SK-N-SH (cell line): ENCODE measurements around the gene TTC7B. TPM values are rescaled to one million over a fixed set of nuclear protein-coding genes. Genes with fewer than 3 reads are reported as not detected.

Experiments
- CTCF ChIA-PET: fragments of 300-600, 350-600 bp; formaldehyde crosslinking; extraction: SDS; loops from one replicate; lab custom pipeline; 2021; lab: Yijun Ruan, JAX
- POLR2A ChIA-PET: fragments of 350-600 bp; sonication (Branson Sonifier 250); formaldehyde crosslinking; extraction: SDS; loops from one replicate; lab custom pipeline; 2020; ENCODE audit warnings: antibody characterized with exemption, inconsistent platforms; lab: Yijun Ruan, JAX
- DNase-seq: peaks from one replicate; pipeline ENCODE4 v3.0.0; 2012
- H2AFZ ChIP-seq: fragments of 200-600 bp; sonication (generic); 2 replicates; pipeline ENCODE4 v1.8.1; 2016; ENCODE audit warnings: antibody characterized with exemption, mild to moderate bottlenecking, low read depth
- H3F3A ChIP-seq: fragments of 200-600 bp; sonication (generic); replicated peaks from 2 replicates; pipeline ENCODE3; 2016; ENCODE audit warnings: antibody characterized with exemption, mild to moderate bottlenecking; ENCODE audit not compliant: insufficient read depth
- H3K27ac ChIP-seq, 2 experiments: fragments of 200-500 bp in 1 of 2; fragments of 200-600 bp in 1 of 2; sonication (Bioruptor generic) in 1 of 2; sonication (generic), shearing (Covaris generic) in 1 of 2; 2 replicates each; pipeline versions ENCODE4 v1.5.1 to v1.6.1; 2014 to 2016; ENCODE audit warnings: low read depth in 2 of 2, inconsistent platforms in 1 of 2, low read length in 1 of 2, mild to moderate bottlenecking in 1 of 2, mixed read lengths in 1 of 2
- H3K27me3 ChIP-seq: fragments of 200-600 bp; sonication (generic), shearing (Covaris generic); 2 replicates; pipeline ENCODE4 v1.6.1; 2016; ENCODE audit warnings: mixed run types; ENCODE audit not compliant: insufficient read depth
- H3K36me3 ChIP-seq, 2 experiments: fragments of 200-500 bp in 1 of 2; fragments of 200-600 bp in 1 of 2; sonication (Bioruptor generic) in 1 of 2; sonication (generic) in 1 of 2; replicated peaks in 1 of 2; 2 replicates each; pipeline versions ENCODE3 to v1.5.1; 2014 to 2016; ENCODE audit warnings: low read length in 1 of 2, mild to moderate bottlenecking in 1 of 2; ENCODE audit not compliant: insufficient read depth in 2 of 2, control insufficient read depth in 1 of 2
- H3K4me1 ChIP-seq, 2 experiments: fragments of 200-500 bp in 1 of 2; fragments of 200-600 bp in 1 of 2; sonication (Bioruptor generic) in 1 of 2; sonication (generic), shearing (Covaris generic) in 1 of 2; 2 replicates each; pipeline versions ENCODE4 v1.5.1 to v1.6.1; 2014 to 2016; ENCODE audit warnings: low read depth in 1 of 2, low read length in 1 of 2, mixed run types in 1 of 2; ENCODE audit not compliant: insufficient read depth in 2 of 2, control insufficient read depth in 1 of 2
- H3K4me2 ChIP-seq: fragments of 200-600 bp; sonication (generic), shearing (Covaris generic); 2 replicates; pipeline ENCODE4 v1.6.1; 2017; ENCODE audit warnings: mixed run types
- H3K4me3 ChIP-seq, 2 experiments: fragments of 200-500 bp in 1 of 2; fragments of 200-600 bp in 1 of 2; sonication (Bioruptor generic) in 1 of 2; sonication (generic), shearing (Covaris generic) in 1 of 2; 2 replicates each; pipeline versions ENCODE4 v1.5.1 to v1.8.1; 2014 to 2016; ENCODE audit warnings: low read depth in 2 of 2, inconsistent platforms in 1 of 2, low read length in 1 of 2, mild to moderate bottlenecking in 1 of 2, mixed read lengths in 1 of 2, moderate library complexity in 1 of 2
- H3K79me2 ChIP-seq: fragments of 200-600 bp; sonication (generic); 2 replicates; pipeline ENCODE4 v1.8.1; 2017; ENCODE audit warnings: mild to moderate bottlenecking; ENCODE audit not compliant: insufficient read depth
- H3K9ac ChIP-seq: fragments of 200-600 bp; sonication (generic); 2 replicates; pipeline ENCODE4 v1.6.1; 2017; ENCODE audit warnings: mixed run types
- H3K9me2 ChIP-seq: fragments of 200-600 bp; sonication (generic); 2 replicates; pipeline ENCODE4 v1.6.1; 2017; ENCODE audit warnings: mixed run types
- H3K9me3 ChIP-seq: fragments of 200-600 bp; sonication (generic); 2 replicates; pipeline ENCODE4 v1.6.1; 2017; ENCODE audit warnings: mixed run types, mild to moderate bottlenecking, moderate library complexity
- H4K20me1 ChIP-seq: fragments of 200-600 bp; sonication (generic); 2 replicates; pipeline ENCODE4 v1.6.1; 2017; ENCODE audit warnings: mild to moderate bottlenecking, mixed run types; ENCODE audit not compliant: insufficient read depth
- CHD2 ChIP-seq: fragments of 150-350 bp; IDR thresholded peaks from 2 replicates; pipeline ENCODE4 v1.6.1; 2018; ENCODE audit warnings: low read length; ENCODE audit not compliant: partially characterized antibody
- EP300 ChIP-seq, 2 experiments: IDR thresholded peaks; 2 replicates each; pipeline versions ENCODE4 v1.4.0 to v1.6.1; 2012; ENCODE audit warnings: borderline replicate concordance in 1 of 2, low read depth in 1 of 2, low read length in 1 of 2
- FOSL2 ChIP-seq: IDR thresholded peaks from 2 replicates; pipeline ENCODE4 v1.4.0; 2012; ENCODE audit warnings: low read depth, mild to moderate bottlenecking, moderate library complexity, borderline replicate concordance
- FOXM1 ChIP-seq: IDR thresholded peaks from 2 replicates; pipeline ENCODE4 v1.4.0; 2012; ENCODE audit warnings: low read depth, mild to moderate bottlenecking
- JUND ChIP-seq: IDR thresholded peaks from 2 replicates; pipeline ENCODE4 v1.4.0; 2012
- MEF2A ChIP-seq: IDR thresholded peaks from 2 replicates; pipeline ENCODE4 v1.4.0; 2012; ENCODE audit warnings: low read depth, borderline replicate concordance
- MXI1 ChIP-seq: IDR thresholded peaks from 2 replicates; pipeline ENCODE4 v1.6.1; 2012; ENCODE audit warnings: mild to moderate bottlenecking, low read depth, low read length, improper control_type of control experiment
- NFIC ChIP-seq: IDR thresholded peaks from 2 replicates; pipeline ENCODE4 v1.4.0; 2012; ENCODE audit warnings: borderline replicate concordance
- POLR2AphosphoS5 ChIP-seq: IDR thresholded peaks from 2 replicates; pipeline ENCODE4 v1.6.1; 2012; ENCODE audit warnings: low read depth, low read length
- RAD21 ChIP-seq: IDR thresholded peaks from 2 replicates; pipeline ENCODE4 v1.6.1; 2012; ENCODE audit warnings: mild to moderate bottlenecking, low read length
- RXRA ChIP-seq: IDR thresholded peaks from 2 replicates; pipeline ENCODE4 v1.4.0; 2012; ENCODE audit warnings: low read depth, mild to moderate bottlenecking, borderline replicate concordance
- TCF12 ChIP-seq: IDR thresholded peaks from 2 replicates; pipeline ENCODE4 v1.4.0; 2012
- WGBS: methylation state at CpG from one replicate; pipeline ENCODE4 v1.1.6; 2017; ENCODE audit warnings: low lambda C conversion rate; 5-methylcytosine and 5-hydroxymethylcytosine counted together
- polyA plus RNA-seq, 3 experiments: library from polyadenylated mRNA; depleted of rRNA; stranded (reverse); fragments of >200 nt; gene quantifications; 2 replicates each; pipeline ENCODE4 v1.2.3, GENCODE V29; 2012
- TF ChIP-seq, protein P1 (sequence below): fragments of 150-350 bp; IDR thresholded peaks from 2 replicates; pipeline ENCODE4 v1.6.1; 2017; ENCODE audit warnings: antibody characterized with exemption, low read length, low read depth, borderline replicate concordance
- TF ChIP-seq, protein P2 (sequence below): IDR thresholded peaks from 2 replicates; pipeline ENCODE4; 2012
- TF ChIP-seq, protein P3 (sequence below): IDR thresholded peaks from 2 replicates; pipeline ENCODE4 v1.4.0; 2012; ENCODE audit warnings: low read depth

TTC7B gene
- polyA plus RNA-seq, 1 of the 3 experiments (the other 2 are of a cell fraction): 43.1 TPM

DNA sequence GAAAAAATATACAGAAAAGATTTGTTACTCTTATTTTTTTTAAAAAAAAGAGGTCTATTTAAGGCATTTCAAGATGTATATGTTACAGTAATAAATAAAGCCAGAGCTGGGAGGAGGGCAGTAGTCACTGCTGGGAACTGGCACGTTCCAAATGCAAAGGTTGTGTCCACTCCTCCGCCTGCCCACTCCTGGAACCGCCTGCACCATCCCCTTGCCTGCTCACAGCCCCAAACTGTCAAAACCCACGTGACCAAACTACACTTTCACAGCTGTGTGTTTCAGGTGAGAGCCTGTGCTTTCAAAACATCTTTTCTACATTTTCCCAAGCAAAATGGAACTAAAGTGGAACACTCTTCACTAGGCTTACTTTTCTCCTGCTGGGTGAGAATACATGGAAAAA is 160.4 kb downstream of the TTC7B start:
- no peak overlapping the region for H3K4me3 ChIP-seq
- TF ChIP-seq RAD21 (no peak), FOXM1 (no peak), MEF2A (no peak), POLR2AphosphoS5 (no peak), NFIC (no peak), EP300 (IDR thresholded peaks at IDR 0.05; ENCODE audit: borderline replicate concordance in 1 of 2, low read depth in 1 of 2, low read length in 1 of 2) (no peak), MXI1 (no peak), FOSL2 (no peak), CHD2 (no peak)
- TF ChIP-seq, protein P1, sequence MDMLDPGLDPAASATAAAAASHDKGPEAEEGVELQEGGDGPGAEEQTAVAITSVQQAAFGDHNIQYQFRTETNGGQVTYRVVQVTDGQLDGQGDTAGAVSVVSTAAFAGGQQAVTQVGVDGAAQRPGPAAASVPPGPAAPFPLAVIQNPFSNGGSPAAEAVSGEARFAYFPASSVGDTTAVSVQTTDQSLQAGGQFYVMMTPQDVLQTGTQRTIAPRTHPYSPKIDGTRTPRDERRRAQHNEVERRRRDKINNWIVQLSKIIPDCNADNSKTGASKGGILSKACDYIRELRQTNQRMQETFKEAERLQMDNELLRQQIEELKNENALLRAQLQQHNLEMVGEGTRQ: no peak
- TF ChIP-seq, all 33 proteins: peak for 0
- no peaks in the 10 kb centered on the region for H3K9me2 ChIP-seq
- CTCF ChIA-PET: no interaction called here
- no peaks in the 10 kb centered on the region for H4K20me1 ChIP-seq
- no peaks in the 10 kb centered on the region for H3K9me3 ChIP-seq
- DNase-seq: no peak
- peak overlapping the region; percentile 31 to 75; a peak in 2 of 4 replicates for H3K27ac ChIP-seq
- H3K4me2 ChIP-seq: no peak overlapping the region
- H3K4me1 ChIP-seq: peaks cover 3 to 17% of the 10 kb centered on the region in 2 experiments
- POLR2A ChIA-PET: no interaction called here
- peaks cover 0 to 5% of the 10 kb centered on the region in 2 experiments for H3K36me3 ChIP-seq
- H3F3A ChIP-seq: peaks cover 7% of the 10 kb centered on the region
- no peaks in the 10 kb centered on the region for H3K27me3 ChIP-seq
- H2AFZ ChIP-seq: no peak overlapping the region
- no peaks in the 10 kb centered on the region for H3K79me2 ChIP-seq
- WGBS: 98% methylated on average over 4 of the region's 4 CpGs
- H3K9ac ChIP-seq: no peak overlapping the region

DNA sequence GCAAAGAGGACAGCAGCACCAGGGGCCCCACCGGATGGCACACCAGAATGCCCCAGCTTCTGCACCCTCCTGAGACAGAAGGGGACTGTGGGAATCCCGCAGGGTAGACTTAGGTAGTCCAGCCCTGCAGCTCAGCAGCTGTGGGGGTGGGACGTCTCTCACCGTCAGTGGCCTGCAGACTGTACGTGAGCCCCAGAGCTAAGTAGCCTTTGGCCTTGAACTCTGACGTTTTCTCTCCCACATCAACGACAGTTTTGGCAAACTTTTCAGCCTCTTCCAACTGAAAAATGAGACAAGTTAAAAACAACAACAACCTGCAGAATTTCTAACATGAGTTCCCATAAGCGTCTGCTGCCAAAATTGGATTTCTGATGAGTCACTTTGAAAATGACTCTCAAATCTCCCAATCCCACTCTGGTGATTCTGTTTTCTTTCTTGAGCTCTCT is 161.4 kb downstream of the TTC7B start:
- H3K4me1 ChIP-seq: peaks cover 3 to 17% of the 10 kb centered on the region in 2 experiments
- peaks cover 0 to 5% of the 10 kb centered on the region in 2 experiments for H3K36me3 ChIP-seq
- no peaks in the 10 kb centered on the region for H3K9me2 ChIP-seq
- 38% methylated on average over 6 of the region's 8 CpGs for WGBS
- POLR2A ChIA-PET: no interaction called here
- TF ChIP-seq FOSL2 (peak; percentile 77), JUND (peak; percentile 67), TCF12 (peak; percentile 47; the same call in 1 of the 2 replicates), NFIC (peak; percentile 64), RXRA (no peak), POLR2AphosphoS5 (peak; percentile 28; the same call in 1 of the 2 replicates), EP300 (IDR thresholded peaks at IDR 0.05; ENCODE audit: borderline replicate concordance in 1 of 2, low read depth in 1 of 2, low read length in 1 of 2) (no peak)
- TF ChIP-seq, protein P2, sequence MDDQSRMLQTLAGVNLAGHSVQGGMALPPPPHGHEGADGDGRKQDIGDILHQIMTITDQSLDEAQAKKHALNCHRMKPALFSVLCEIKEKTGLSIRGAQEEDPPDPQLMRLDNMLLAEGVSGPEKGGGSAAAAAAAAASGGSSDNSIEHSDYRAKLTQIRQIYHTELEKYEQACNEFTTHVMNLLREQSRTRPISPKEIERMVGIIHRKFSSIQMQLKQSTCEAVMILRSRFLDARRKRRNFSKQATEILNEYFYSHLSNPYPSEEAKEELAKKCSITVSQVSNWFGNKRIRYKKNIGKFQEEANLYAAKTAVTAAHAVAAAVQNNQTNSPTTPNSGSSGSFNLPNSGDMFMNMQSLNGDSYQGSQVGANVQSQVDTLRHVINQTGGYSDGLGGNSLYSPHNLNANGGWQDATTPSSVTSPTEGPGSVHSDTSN: peak; percentile 48
- TF ChIP-seq, protein P3, sequence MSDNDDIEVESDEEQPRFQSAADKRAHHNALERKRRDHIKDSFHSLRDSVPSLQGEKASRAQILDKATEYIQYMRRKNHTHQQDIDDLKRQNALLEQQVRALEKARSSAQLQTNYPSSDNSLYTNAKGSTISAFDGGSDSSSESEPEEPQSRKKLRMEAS: peak; percentile 20; the same call in 1 of the 2 replicates
- 0 out of 2 replicates have a peak overlapping the region, but pooled peaks have one; percentile 9 for H2AFZ ChIP-seq
- peak overlapping the region; percentile 75 to 76 for H3K27ac ChIP-seq
- peak overlapping the region; percentile 63; the same call in 1 of the 2 replicates for H3K4me2 ChIP-seq
- DNase-seq: no peak
- no peak overlapping the region for H3K9ac ChIP-seq
- H3K9me3 ChIP-seq: no peaks in the 10 kb centered on the region
- CTCF ChIA-PET: interaction anchor here (1.3 kb wide), 1 partner anchor 42 kb away, joined by 5 read pairs; no protein-coding TSS in a partner anchor
- H3F3A ChIP-seq: peaks cover 7% of the 10 kb centered on the region
- H3K27me3 ChIP-seq: no peaks in the 10 kb centered on the region
- no peaks in the 10 kb centered on the region for H4K20me1 ChIP-seq
- H3K79me2 ChIP-seq: no peaks in the 10 kb centered on the region
- no peak overlapping the region for H3K4me3 ChIP-seq
